Measurements from ENCODE around the gene QRFP.

- TF ChIP-seq CTCF (IDR thresholded peaks at IDR 0.05; ENCODE audit: low read length) = no peak
- TF ChIP-seq EZH2phosphoT487 (IDR thresholded peaks at IDR 0.05; ENCODE audit: low read length) = no peak
- no peak for TF ChIP-seq EZH2 (optimal IDR thresholded peaks at IDR 0.05; ENCODE audit: low read depth, low read length)
Observed at GRCh38 chr9:130908878-130909355, 12.3 kb upstream of the QRFP start.
